ENCODE results near the gene MGMT. TPM values are rescaled to one million over a fixed set of nuclear protein-coding genes. Genes with fewer than 3 reads are reported as not detected.

MGMT gene
- total RNA-seq, 2 donors from 2014 or later = 18.3 to 25.5 TPM

- Histone ChIP-seq H3K9me3 (no peaks in the 10 kb centered on the region), H3K27me3 (replicated peaks; ENCODE audit: insufficient read depth) (no peaks in the 10 kb centered on the region), H3K4me3 (no peak overlapping the region), H3K36me3 (no peaks in the 10 kb centered on the region), H3K27ac (no peak overlapping the region), H3K4me1 (ENCODE audit: control insufficient read depth in 1 of 2, low read depth in 2 of 2) (no peaks in the 10 kb centered on the region)
- DNase-seq (ENCODE audit: low spot score) = no peak
- no peak for ATAC-seq (ENCODE audit: insufficient number of reproducible peaks, low FRiP score, low read depth)
- no peak for TF ChIP-seq CTCF (IDR thresholded peaks at IDR 0.05)
Measured at GRCh38 chr10:129740532-129741279, 273.7 kb downstream of the MGMT start.

- no peaks in the 10 kb centered on the region for H3K36me3 ChIP-seq
- ATAC-seq (ENCODE audit: insufficient number of reproducible peaks, low FRiP score, low read depth) (no peak), DNase-seq (ENCODE audit: low spot score) (no peak)
- no peaks in the 10 kb centered on the region for H3K4me1 ChIP-seq (ENCODE audit: control insufficient read depth in 1 of 2, low read depth in 2 of 2)
- no peak overlapping the region for H3K27ac ChIP-seq
- H3K9me3 ChIP-seq = peaks cover 2% of the 10 kb centered on the region
- no peaks in the 10 kb centered on the region for H3K27me3 ChIP-seq (replicated peaks; ENCODE audit: insufficient read depth)
- TF ChIP-seq CTCF (IDR thresholded peaks at IDR 0.05) = no peak
- no peak overlapping the region for H3K4me3 ChIP-seq
Measured at GRCh38 chr10:129741280-129741977, 274.4 kb downstream of the MGMT start.

DNA sequence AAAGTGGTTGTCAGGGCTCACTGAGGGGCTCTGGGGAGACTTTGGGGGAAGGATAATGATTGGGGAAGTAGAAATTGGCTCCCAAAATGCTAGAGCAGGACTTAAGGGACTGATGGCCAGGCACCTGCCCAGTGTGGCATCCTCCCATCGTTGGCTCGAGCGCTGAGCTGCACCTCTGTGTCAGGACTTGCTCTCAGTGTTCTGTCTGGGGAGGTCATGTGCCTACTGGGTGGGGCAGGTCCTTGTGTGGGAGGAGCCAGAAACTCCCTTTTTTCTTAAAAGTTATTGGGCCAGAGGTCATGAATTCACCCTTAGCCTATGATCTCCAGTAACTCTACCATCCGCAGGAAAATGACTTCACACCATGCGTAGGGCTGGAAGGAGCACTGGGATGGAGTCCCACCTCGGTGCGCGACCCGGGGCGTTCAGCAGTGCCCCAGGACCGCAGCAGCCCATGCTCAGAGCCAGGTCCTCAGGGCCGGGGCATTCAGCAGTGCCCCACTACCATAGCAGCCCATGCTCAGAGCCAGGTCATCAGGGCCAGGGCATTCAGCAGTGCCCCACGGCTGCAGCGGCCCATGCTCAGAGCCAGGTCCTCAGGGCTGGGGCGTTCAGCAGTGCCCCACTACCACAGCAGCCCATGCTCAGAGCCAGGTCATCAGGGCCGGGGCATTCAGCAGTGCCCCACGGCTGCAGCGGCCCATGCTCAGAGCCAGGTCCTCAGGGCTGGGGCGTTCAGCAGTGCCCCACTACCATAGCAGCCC is 275.1 kb downstream of the MGMT start:
- peaks cover 2% of the 10 kb centered on the region for H3K9me3 ChIP-seq
- DNase-seq (ENCODE audit: low spot score) (no peak), ATAC-seq (ENCODE audit: insufficient number of reproducible peaks, low FRiP score, low read depth) (no peak)
- H3K27ac ChIP-seq = no peak overlapping the region
- no peaks in the 10 kb centered on the region for H3K4me1 ChIP-seq (ENCODE audit: control insufficient read depth in 1 of 2, low read depth in 2 of 2)
- no peak for TF ChIP-seq CTCF (IDR thresholded peaks at IDR 0.05)
- H3K27me3 ChIP-seq (replicated peaks; ENCODE audit: insufficient read depth) = no peaks in the 10 kb centered on the region
- no peaks in the 10 kb centered on the region for H3K36me3 ChIP-seq
- H3K4me3 ChIP-seq = no peak overlapping the region

- Histone ChIP-seq H3K9me3 (peaks cover 2% of the 10 kb centered on the region), H3K27me3 (replicated peaks; ENCODE audit: insufficient read depth) (no peaks in the 10 kb centered on the region), H3K4me3 (no peak overlapping the region), H3K4me1 (ENCODE audit: control insufficient read depth in 1 of 2, low read depth in 2 of 2) (no peaks in the 10 kb centered on the region), H3K27ac (no peak overlapping the region), H3K36me3 (no peaks in the 10 kb centered on the region)
- DNase-seq (ENCODE audit: low spot score) = no peak
- no peak for ATAC-seq (ENCODE audit: insufficient number of reproducible peaks, low FRiP score, low read depth)
- no peak for TF ChIP-seq CTCF (IDR thresholded peaks at IDR 0.05)
Measured at GRCh38 chr10:129742742-129743550, 275.9 kb downstream of the MGMT start.
